ENCODE results near the gene KCNH5.

The KCNH5 gene

GRCh38 chr14:62674563-62675237 is 370.6 kb downstream of the KCNH5 start:
- DNase-seq (ENCODE audit: low spot score): no peak

- DNase-seq (ENCODE audit: low spot score): no peak
Measured at GRCh38 chr14:62673014-62673755, 372.1 kb downstream of the KCNH5 start.

DNA sequence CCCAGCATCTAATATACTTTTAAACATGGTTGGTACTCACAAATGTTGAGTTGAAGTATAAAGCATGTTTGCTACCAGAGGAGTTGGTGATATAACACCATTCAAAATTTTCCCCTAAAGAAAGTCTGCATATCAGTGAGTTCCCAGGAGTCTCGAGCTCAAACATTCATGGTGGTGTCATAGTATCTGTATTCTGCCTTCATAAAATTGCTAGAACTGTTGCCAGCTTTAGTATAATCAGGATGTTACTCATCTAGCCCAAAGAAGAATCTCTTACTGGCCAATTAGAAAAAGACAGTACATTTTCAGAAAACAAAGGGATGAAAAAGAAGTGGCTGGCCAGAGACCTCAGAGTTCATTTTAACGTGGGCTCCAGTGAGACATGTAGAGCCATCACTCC is 374.7 kb downstream of the KCNH5 start:
- no peak for DNase-seq (ENCODE audit: low spot score)

GRCh38 chr14:62667421-62667914 is 377.8 kb downstream of the KCNH5 start:
- peak; percentile 6 for DNase-seq (ENCODE audit: low spot score)

GRCh38 chr14:62665286-62665685 is 380.0 kb downstream of the KCNH5 start:
- DNase-seq (ENCODE audit: low spot score): no peak

DNA sequence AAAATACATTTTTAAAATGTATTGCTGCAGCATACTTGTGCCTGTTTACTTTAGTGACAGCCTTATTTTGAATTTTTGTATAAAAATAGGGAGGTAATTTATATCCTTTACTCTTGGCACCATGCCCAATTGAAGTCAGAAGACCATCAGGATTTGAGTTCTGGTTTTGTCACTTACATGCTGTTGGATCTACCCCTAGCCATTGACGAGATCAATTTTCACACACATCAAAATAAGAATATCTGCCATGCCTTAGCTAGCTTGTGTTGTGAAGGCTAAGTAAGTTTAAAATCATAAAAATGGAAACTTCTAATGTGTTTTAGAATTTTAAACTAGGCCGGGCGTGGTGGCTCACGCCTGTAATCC is 381.8 kb downstream of the KCNH5 start:
- DNase-seq (ENCODE audit: low spot score): no peak

GRCh38 chr14:62662811-62663455 is 382.3 kb downstream of the KCNH5 start:
- DNase-seq (ENCODE audit: low spot score): no peak

DNA sequence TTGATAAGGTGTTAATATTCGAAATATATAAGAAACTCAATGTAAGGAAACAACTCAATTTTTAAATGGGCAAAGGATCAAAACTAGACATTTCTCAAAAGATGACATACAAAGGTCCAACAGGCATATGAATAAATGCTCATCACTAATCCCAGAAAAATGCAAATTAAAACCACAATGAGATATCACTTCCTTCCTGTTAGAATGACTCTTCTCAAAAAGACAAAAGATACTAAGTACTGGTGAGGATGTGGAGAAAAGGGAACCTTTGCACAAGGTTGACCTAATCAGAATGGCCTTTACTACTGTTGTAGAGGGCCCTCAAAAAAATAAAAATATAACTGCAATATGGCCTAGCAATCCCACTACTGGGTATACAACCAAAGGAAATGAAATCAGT is 383.4 kb downstream of the KCNH5 start:
- DNase-seq (ENCODE audit: low spot score): no peak

DNA sequence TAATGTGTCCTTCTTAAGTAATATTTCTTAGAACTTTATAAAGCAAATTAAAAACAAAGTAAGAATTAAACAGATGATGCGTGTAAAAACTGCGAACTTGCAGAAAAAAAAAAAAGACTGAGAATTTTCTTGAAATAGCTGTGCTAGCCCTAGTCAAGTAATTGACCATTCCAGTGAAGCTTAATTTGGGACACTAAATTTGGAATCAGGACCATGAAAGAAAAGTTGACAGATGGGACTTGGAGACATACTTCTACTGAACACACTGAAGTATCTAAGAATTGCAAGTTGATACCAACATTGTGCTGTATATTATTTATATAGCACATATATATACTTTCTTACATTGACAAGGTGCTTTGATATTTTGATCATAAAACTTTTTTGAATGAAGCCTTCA is 386.6 kb downstream of the KCNH5 start:
- DNase-seq (ENCODE audit: low spot score): no peak

DNA sequence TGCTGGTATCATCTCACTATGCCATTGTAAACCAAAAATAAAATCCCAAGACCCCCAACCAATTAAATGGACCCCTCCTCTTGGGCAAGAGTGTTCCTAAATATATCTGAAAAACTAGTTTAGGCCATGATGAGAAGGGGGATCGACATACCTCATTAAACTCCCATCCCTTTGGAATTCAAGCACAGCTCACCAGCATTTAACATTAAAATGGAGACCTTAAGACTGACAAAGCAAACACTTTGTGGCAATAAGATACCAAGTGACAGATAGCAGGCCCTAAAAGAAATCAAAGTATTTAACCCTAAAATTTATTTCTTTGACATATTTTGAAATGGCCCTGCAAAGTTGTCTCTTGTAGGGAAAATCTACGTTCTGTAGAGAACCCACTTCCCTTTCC is 387.9 kb downstream of the KCNH5 start:
- no peak for DNase-seq (ENCODE audit: low spot score)

DNA sequence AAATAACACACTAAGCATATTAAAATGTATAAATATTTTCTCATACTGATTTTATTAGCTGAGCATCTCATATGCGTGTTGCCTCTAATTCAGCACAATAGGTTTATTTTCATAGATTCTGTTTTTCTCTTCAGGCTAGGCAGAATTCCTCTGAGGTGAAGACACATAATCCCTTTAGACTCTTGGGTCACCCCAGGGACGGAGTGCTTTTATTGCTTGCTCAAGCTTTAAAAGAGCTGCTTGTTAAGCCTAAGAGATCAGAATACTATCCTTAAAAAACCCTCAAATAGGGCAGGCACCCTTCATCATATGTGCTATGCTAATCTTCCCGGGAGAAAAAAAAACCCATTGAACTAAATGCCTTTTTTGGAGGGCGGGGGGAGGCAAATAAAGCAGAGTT is 390.1 kb downstream of the KCNH5 start:
- DNase-seq (ENCODE audit: low spot score): peak; percentile 30

GRCh38 chr14:62654641-62655040 is 390.6 kb downstream of the KCNH5 start:
- no peak for DNase-seq (ENCODE audit: low spot score)

Measured in COLO829 (cell line).